HTERT RPE-1 (cell line): ENCODE results near the gene CASR.
"Not testable (repeated sequence)": the region's sequence is repeated elsewhere in the genome, so short reads cannot be mapped to it uniquely, and the experiment has no call there.

Experiments
- in situ Hi-C: fragments of 300-500 bp; cut with MboI; formaldehyde crosslinking; loops from 4 replicates; pipeline ENCODE4 v1.14.3; 2020; ENCODE audit warnings: low sequenced_read_pairs

Gene CASR

GRCh38 chr3:122183521-122183892, at the start of gene CASR:
Gene CASR (plus strand): TSS chr3:122183668. CDS start chr3:122254190, 70,522 bp downstream.
- in situ Hi-C loops = no loop called here

- in situ Hi-C loops = no loop called here
These were observed 37.0 kb upstream of the CASR start for GRCh38 chr3:122146466-122146865.

GRCh38 chr3:122148941-122149627, 34.4 kb upstream of the CASR start:
- in situ Hi-C loops = no loop called here

- in situ Hi-C loops = no loop called here
These were observed 32.0 kb upstream of the CASR start for GRCh38 chr3:122151480-122151879.

GRCh38 chr3:122164983-122165382, 18.5 kb upstream of the CASR start:
- in situ Hi-C loops = not testable (repeated sequence)

GRCh38 chr3:122167630-122168029, 15.8 kb upstream of the CASR start:
- in situ Hi-C loops = no loop called here

GRCh38 chr3:122168044-122168443, 15.4 kb upstream of the CASR start:
- in situ Hi-C loops = no loop called here

- in situ Hi-C loops = no loop called here
These were observed 13.6 kb upstream of the CASR start for GRCh38 chr3:122169911-122170310.

- in situ Hi-C loops = not testable (repeated sequence)
These were observed 12.1 kb upstream of the CASR start for GRCh38 chr3:122171361-122171760.

- in situ Hi-C loops = no loop called here
These were observed 4.8 kb upstream of the CASR start for GRCh38 chr3:122178711-122179110.

GRCh38 chr3:122183893-122184590, 574 bp downstream of the CASR start:
- in situ Hi-C loops = no loop called here

GRCh38 chr3:122184591-122184929, 1.1 kb downstream of the CASR start:
- in situ Hi-C loops = no loop called here

- in situ Hi-C loops = no loop called here
These were observed 2.9 kb downstream of the CASR start for GRCh38 chr3:122186372-122186771.

- in situ Hi-C loops = no loop called here
These were observed 5.3 kb downstream of the CASR start for GRCh38 chr3:122188737-122189136.

- in situ Hi-C loops = no loop called here
These were observed 5.9 kb downstream of the CASR start for GRCh38 chr3:122189357-122189756.

- in situ Hi-C loops = no loop called here
These were observed 7.1 kb downstream of the CASR start for GRCh38 chr3:122190525-122190924.

- in situ Hi-C loops = no loop called here
These were observed 15.5 kb downstream of the CASR start for GRCh38 chr3:122198966-122199365.

GRCh38 chr3:122199552-122199951, 16.1 kb downstream of the CASR start:
- in situ Hi-C loops = no loop called here

- in situ Hi-C loops = no loop called here
These were observed 17.2 kb downstream of the CASR start for GRCh38 chr3:122200661-122201060.

GRCh38 chr3:122201476-122201875, 18.0 kb downstream of the CASR start:
- in situ Hi-C loops = not testable (repeated sequence)

GRCh38 chr3:122208579-122208978, 25.1 kb downstream of the CASR start:
- in situ Hi-C loops = no loop called here

GRCh38 chr3:122213650-122214049, 30.2 kb downstream of the CASR start:
- in situ Hi-C loops = no loop called here

GRCh38 chr3:122214711-122215110, 31.2 kb downstream of the CASR start:
- in situ Hi-C loops = no loop called here
